HepG2 (cell line): Measurements from ENCODE around the gene RDH12. TPM values are rescaled to one million over a fixed set of nuclear protein-coding genes. Genes with fewer than 3 reads are reported as not detected.

Experiments
- ATAC-seq: fragments of 200-7000 bp; cut with Tn5 transposase; 3 replicates; pipeline ENCODE4 v1.9.1; 2020; ENCODE audit warnings: mild to moderate bottlenecking, moderate library complexity
- BruUV-seq: library from RNA; stranded (reverse); fragments of 400-500 nt; replicated peaks from 2 replicates; lab custom pipeline; 2021; lab: Mats Ljungman, UMichigan
- CTCF ChIA-PET: fragments of 300-600 bp; formaldehyde crosslinking; extraction: SDS; loops from one replicate; lab custom pipeline; 2021; ENCODE audit warnings: low total read pairs, inconsistent platforms, low intra/inter-chr PET ratio; lab: Yijun Ruan, JAX
- POLR2A ChIA-PET: fragments of 350-600 bp; sonication (Branson Sonifier 250); formaldehyde crosslinking; loops from one replicate; lab custom pipeline; 2020; ENCODE audit warnings: antibody characterized with exemption, inconsistent platforms; lab: Yijun Ruan, JAX
- DNase-seq: peaks from one replicate; pipeline ENCODE4 v3.0.0-alpha.2; 2015; ENCODE audit warnings: low spot score
- FAIRE-seq: peaks from 3 replicates; lab custom pipeline; 2011; peaks lifted over from hg19 to GRCh38; lab: Jason Lieb, UNC
- H2AFZ ChIP-seq: one replicate; pipeline ENCODE4 v1.6.1; 2011; ENCODE audit warnings: low read length, inconsistent platforms
- H3K27ac ChIP-seq: fragments of 300-600 bp; 3 replicates; pipeline ENCODE4 v1.8.0; 2011; ENCODE audit warnings: mixed run types, mild to moderate bottlenecking, mixed read lengths, low read length, inconsistent platforms; ENCODE audit not compliant: insufficient read depth; ENCODE audit errors: extremely low read length
- H3K27me3 ChIP-seq, 2 experiments: fragments of 200-600 bp in 1 of 2; 2 replicates in 1 of 2; 3 replicates in 1 of 2; pipeline versions ENCODE4 v1.6.0 to v1.8.0; 2011; ENCODE audit warnings: low read length in 2 of 2, mild to moderate bottlenecking in 2 of 2, moderate library complexity in 2 of 2, inconsistent platforms in 1 of 2; ENCODE audit not compliant: insufficient read depth in 2 of 2, control insufficient read depth in 1 of 2
- H3K36me3 ChIP-seq, 2 experiments: fragments of 200-600 bp in 1 of 2; replicated peaks in 1 of 2; 2 replicates in 1 of 2; 3 replicates in 1 of 2; pipeline versions ENCODE4 v1.5.1 to v1.8.0; 2011; ENCODE audit warnings: low read length in 2 of 2, inconsistent platforms in 1 of 2; ENCODE audit not compliant: insufficient read depth in 2 of 2, control insufficient read depth in 1 of 2
- H3K4me1 ChIP-seq: 2 replicates; pipeline ENCODE4 v1.5.1; 2012; ENCODE audit warnings: low read length, inconsistent platforms; ENCODE audit not compliant: insufficient read depth
- H3K4me2 ChIP-seq: 2 replicates; pipeline ENCODE4 v1.6.0; 2011; ENCODE audit warnings: low read depth, low read length, inconsistent platforms
- H3K4me3 ChIP-seq, 3 experiments: fragments of 200-600 bp in 1 of 3; sonication (generic), shearing (Covaris generic) in 1 of 3; replicated peaks in 1 of 3; 2 replicates each; pipeline ENCODE4 v1.5.1; 2011 to 2016; ENCODE audit warnings: low read length in 3 of 3, inconsistent platforms in 2 of 3, low read depth in 2 of 3, mild to moderate bottlenecking in 2 of 3, control low read depth in 1 of 3, mixed read lengths in 1 of 3; ENCODE audit not compliant: insufficient read depth in 1 of 3
- H3K79me2 ChIP-seq: one replicate; pipeline ENCODE4 v1.6.1; 2011; ENCODE audit warnings: low read length, inconsistent platforms; ENCODE audit not compliant: insufficient read depth
- H3K9ac ChIP-seq: 2 replicates; pipeline ENCODE4 v1.6.0; 2011; ENCODE audit warnings: mild to moderate bottlenecking, low read depth, low read length, inconsistent platforms; ENCODE audit not compliant: insufficient read depth
- H3K9me3 ChIP-seq: 2 replicates; pipeline ENCODE4 v1.5.1; 2012; ENCODE audit warnings: mild to moderate bottlenecking, low read length
- H4K20me1 ChIP-seq: 2 replicates; pipeline ENCODE4 v1.6.0; 2011; ENCODE audit warnings: inconsistent platforms, mild to moderate bottlenecking, low read length, moderate library complexity; ENCODE audit not compliant: insufficient read depth
- AHR ChIP-seq: IDR thresholded peaks from 2 replicates; pipeline ENCODE4 v1.6.1; 2018; ENCODE audit warnings: missing genetic modification reagents, missing compliant biosample characterization
- BCL6 ChIP-seq: IDR thresholded peaks from 2 replicates; pipeline ENCODE4 v1.6.1; 2016; ENCODE audit warnings: missing genetic modification reagents, missing compliant biosample characterization
- GATAD2A ChIP-seq: IDR thresholded peaks from 2 replicates; pipeline ENCODE4 v1.6.1; 2016
- GTF3A ChIP-seq: sonication (generic); formaldehyde crosslinking; conservative IDR thresholded peaks from 2 replicates; pipeline ENCODE4 v1.4.0; 2020; ENCODE audit warnings: mild to moderate bottlenecking, missing genetic modification reagents
- NFIB ChIP-seq: sonication (generic); formaldehyde crosslinking; IDR thresholded peaks from 2 replicates; pipeline ENCODE4 v1.9.0; 2021; ENCODE audit warnings: missing genetic modification reagents, mild to moderate bottlenecking, borderline replicate concordance
- NFIC ChIP-seq: IDR thresholded peaks from 2 replicates; pipeline ENCODE4 v1.6.1; 2012; ENCODE audit warnings: mild to moderate bottlenecking, low read length, inconsistent platforms
- NKX3-1 ChIP-seq: sonication (generic); formaldehyde crosslinking; IDR thresholded peaks from 2 replicates; pipeline ENCODE4 v1.5.0; 2020; ENCODE audit warnings: missing genetic modification reagents
- STAT6 ChIP-seq: sonication (generic); formaldehyde crosslinking; IDR thresholded peaks from 2 replicates; pipeline ENCODE4 v1.4.0; 2020; ENCODE audit warnings: missing genetic modification reagents, mild to moderate bottlenecking, borderline replicate concordance
- TFDP2 ChIP-seq: sonication (generic); formaldehyde crosslinking; IDR thresholded peaks from 2 replicates; pipeline ENCODE4 v1.4.0; 2020; ENCODE audit warnings: missing genetic modification reagents
- ZNF335 ChIP-seq: sonication (generic); formaldehyde crosslinking; IDR thresholded peaks from 2 replicates; pipeline ENCODE4 v1.4.0; 2020; ENCODE audit warnings: missing genetic modification reagents
- ZNF530 ChIP-seq: sonication (generic); formaldehyde crosslinking; IDR thresholded peaks from 2 replicates; pipeline ENCODE4 v1.5.0; 2020; ENCODE audit warnings: low read depth, mild to moderate bottlenecking, missing genetic modification reagents
- ZNF543 ChIP-seq: sonication (generic); formaldehyde crosslinking; IDR thresholded peaks from 2 replicates; pipeline ENCODE4 v1.4.0; 2020; ENCODE audit warnings: mild to moderate bottlenecking, missing genetic modification reagents
- ZNF7 ChIP-seq: IDR thresholded peaks from 2 replicates; pipeline ENCODE4 v1.6.1; 2016; ENCODE audit warnings: missing biosample characterization, missing genetic modification reagents
- ZNF703 ChIP-seq: sonication (generic); formaldehyde crosslinking; IDR thresholded peaks from 2 replicates; pipeline ENCODE4 v1.5.1; 2020; ENCODE audit warnings: missing genetic modification reagents, mild to moderate bottlenecking, moderate library complexity, borderline replicate concordance
- WGBS: methylation state at CpG from one replicate; pipeline ENCODE4 v1.1.6; 2017; ENCODE audit warnings: low lambda C conversion rate; 5-methylcytosine and 5-hydroxymethylcytosine counted together
- in situ Hi-C: cut with HindIII; loops from 2 replicates; pipeline ENCODE4 v1.10.0; 2017; ENCODE audit warnings: low pct_unique_long_range_greater_than_20kb; ENCODE audit not compliant: extremely low pct_ligation_motif_present
- intact Hi-C: fragments of 100-400 bp; cut with micrococcal nuclease; formaldehyde crosslinking; loops from one replicate; pipeline ENCODE4 v1.10.0; 2022; ENCODE audit not compliant: unreplicated experiment
- polyA plus RNA-seq, 8 experiments: library from polyadenylated mRNA; depleted of rRNA in 3 of 8; stranded (reverse) in 7 of 8; unstranded in 1 of 8; fragments of >200 nt; fragmentation: Illumina TruSeq in 4 of 8; extraction: Trizol in 4 of 8; gene quantifications; 2 replicates each; pipeline versions ENCODE4 v1.2.1 to v1.2.3, GENCODE V29; 2011 to 2016; ENCODE audit warnings: low read depth in 4 of 8, missing spikeins in 1 of 8, mixed read lengths in 1 of 8; ENCODE audit not compliant: insufficient read depth in 1 of 8
- total RNA-seq, 5 experiments: library from RNA; depleted of rRNA; stranded (reverse); fragments of >200 nt; fragmentation: Illumina TruSeq; extraction: Trizol; gene quantifications; 2 replicates each; pipeline ENCODE4 v1.2.3, GENCODE V29; 2016; ENCODE audit warnings: low read depth in 1 of 5

Gene RDH12
- total and polyA plus RNA-seq, 2 of the 13 experiments (the other 11 are each of a cell fraction or from before 2014, with no cell fraction given) = 1.6 to 2.1 TPM

- Histone ChIP-seq H3K9me3 (no peaks in the 10 kb centered on the region), H3K4me2 (no peak overlapping the region), H3K4me3 (no peak overlapping the region), H4K20me1 (no peaks in the 10 kb centered on the region), H3K4me1 (peaks cover 10% of the 10 kb centered on the region), H3K36me3 (peaks cover 14 to 63% of the 10 kb centered on the region in 2 experiments), H3K79me2 (no peaks in the 10 kb centered on the region), H3K27ac (no peak overlapping the region), H3K9ac (no peak overlapping the region), H3K27me3 (no peaks in the 10 kb centered on the region), H2AFZ (no peak overlapping the region)
- ChIA-PET CTCF (no interaction called here), POLR2A (no interaction called here)
- DNase-seq (no peak), ATAC-seq (no peak), FAIRE-seq (no peak)
- WGBS = 97% methylated on average over 2 of the region's 2 CpGs
- in situ Hi-C loops = no loop called here
- no peak for TF ChIP-seq ZNF703 (CRISPR knock-in tag)
- no peak for TF ChIP-seq GTF3A (CRISPR knock-in tag)
- TF ChIP-seq NFIB (CRISPR knock-in tag) = no peak
- no peak for TF ChIP-seq NFIC
- no peak for TF ChIP-seq ZNF543
- TF ChIP-seq STAT6 (CRISPR knock-in tag) = no peak
- no peak for TF ChIP-seq AHR (CRISPR knock-in tag)
- TF ChIP-seq NKX3-1 (CRISPR knock-in tag) = no peak
- TF ChIP-seq ZNF7 (CRISPR knock-in tag) = no peak
- TF ChIP-seq ZNF335 = no peak
- TF ChIP-seq ZNF530 (CRISPR knock-in tag) = no peak
- no peak for TF ChIP-seq BCL6 (CRISPR knock-in tag)
- no peak for TF ChIP-seq GATAD2A (CRISPR knock-in tag)
- no peak for TF ChIP-seq TFDP2 (CRISPR knock-in tag)
- intact Hi-C loops = loop anchor here (10.0 kb wide), 1 partner anchor 63 kb away; the partner anchor contains the start of gene RDH12
- no TSS peak for BruUV-seq
Observed at GRCh38 chr14:67768219-67768618, 66.5 kb downstream of the RDH12 start.
